GM12873 (cell line): ENCODE data around the gene SESN1.

Experiments used
- TF ChIP-seq, protein P1 (sequence below): IDR thresholded peaks from 2 replicates; pipeline ENCODE4 v1.5.1; 2012; ENCODE audit warnings: low read depth, mild to moderate bottlenecking, moderate library complexity, low read length, control low read depth; ENCODE audit not compliant: insufficient read depth; ENCODE audit errors: missing control alignments

Gene SESN1

GRCh38 chr6:108944707-108945680, 149.7 kb downstream of the SESN1 start:
- TF ChIP-seq, protein P1, sequence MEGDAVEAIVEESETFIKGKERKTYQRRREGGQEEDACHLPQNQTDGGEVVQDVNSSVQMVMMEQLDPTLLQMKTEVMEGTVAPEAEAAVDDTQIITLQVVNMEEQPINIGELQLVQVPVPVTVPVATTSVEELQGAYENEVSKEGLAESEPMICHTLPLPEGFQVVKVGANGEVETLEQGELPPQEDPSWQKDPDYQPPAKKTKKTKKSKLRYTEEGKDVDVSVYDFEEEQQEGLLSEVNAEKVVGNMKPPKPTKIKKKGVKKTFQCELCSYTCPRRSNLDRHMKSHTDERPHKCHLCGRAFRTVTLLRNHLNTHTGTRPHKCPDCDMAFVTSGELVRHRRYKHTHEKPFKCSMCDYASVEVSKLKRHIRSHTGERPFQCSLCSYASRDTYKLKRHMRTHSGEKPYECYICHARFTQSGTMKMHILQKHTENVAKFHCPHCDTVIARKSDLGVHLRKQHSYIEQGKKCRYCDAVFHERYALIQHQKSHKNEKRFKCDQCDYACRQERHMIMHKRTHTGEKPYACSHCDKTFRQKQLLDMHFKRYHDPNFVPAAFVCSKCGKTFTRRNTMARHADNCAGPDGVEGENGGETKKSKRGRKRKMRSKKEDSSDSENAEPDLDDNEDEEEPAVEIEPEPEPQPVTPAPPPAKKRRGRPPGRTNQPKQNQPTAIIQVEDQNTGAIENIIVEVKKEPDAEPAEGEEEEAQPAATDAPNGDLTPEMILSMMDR, result no peak

DNA sequence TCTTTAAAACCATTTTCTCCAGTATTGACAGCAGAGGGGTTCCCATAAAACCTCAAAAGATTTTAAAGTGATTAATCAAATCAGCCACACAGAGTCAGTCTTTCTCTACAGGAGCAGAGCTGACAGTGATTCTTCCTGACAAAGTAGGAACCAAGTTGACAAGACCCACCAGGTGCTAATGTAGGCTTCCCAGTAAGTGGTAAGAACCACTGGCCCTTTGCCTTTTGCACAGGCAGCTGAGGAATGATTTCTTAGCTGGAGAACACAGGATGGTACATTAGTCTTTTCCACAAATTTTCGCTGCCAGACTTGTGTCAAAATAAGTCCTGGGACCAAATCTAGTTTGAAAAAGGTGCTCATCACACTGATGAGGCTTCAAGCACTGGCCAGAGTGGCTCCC, 150.6 kb downstream of the SESN1 start:
- TF ChIP-seq, protein P1, result no peak

GRCh38 chr6:108942556-108943492, 151.8 kb downstream of the SESN1 start:
- TF ChIP-seq, protein P1, result no peak

- TF ChIP-seq, protein P1, result no peak
These were observed 152.8 kb downstream of the SESN1 start for GRCh38 chr6:108941859-108942258.

- TF ChIP-seq, protein P1, result no peak
These were observed 153.4 kb downstream of the SESN1 start for GRCh38 chr6:108941281-108941680.

GRCh38 chr6:108940741-108941140, 153.9 kb downstream of the SESN1 start:
- TF ChIP-seq, protein P1, result no peak

GRCh38 chr6:108937170-108937569, 157.5 kb downstream of the SESN1 start:
- TF ChIP-seq, protein P1, result no peak
